Measurements from ENCODE around the gene RMP24.
"Not testable (repeated sequence)": the region's sequence is repeated elsewhere in the genome, so short reads cannot be mapped to it uniquely, and the experiment has no call there.

RMP24 gene

GRCh38 chr18:35968278-35968880, 4.1 kb upstream of the RMP24 start:
- no peak for DNase-seq

- DNase-seq: no peak
Measured at GRCh38 chr18:35969676-35970075, 2.8 kb upstream of the RMP24 start.

GRCh38 chr18:35971661-35972196, 750 bp upstream of the RMP24 start:
- DNase-seq: no peak

GRCh38 chr18:35973650-35974049, 1.2 kb downstream of the RMP24 start:
- no peak for DNase-seq

- no peak for DNase-seq
Measured at GRCh38 chr18:35974181-35974580, 1.7 kb downstream of the RMP24 start.

GRCh38 chr18:35979112-35979511, 6.6 kb downstream of the RMP24 start:
- no peak for DNase-seq

- no peak for DNase-seq
Measured at GRCh38 chr18:35982409-35983114, 10.1 kb downstream of the RMP24 start.

GRCh38 chr18:35983147-35983546, 10.7 kb downstream of the RMP24 start:
- no peak for DNase-seq

- DNase-seq: no peak
Measured at GRCh38 chr18:35983818-35984217, 11.3 kb downstream of the RMP24 start.

- DNase-seq: no peak
Measured at GRCh38 chr18:35991696-35992095, 19.2 kb downstream of the RMP24 start.

GRCh38 chr18:35993013-35993412, 20.5 kb downstream of the RMP24 start:
- DNase-seq: no peak

GRCh38 chr18:35998967-35999366, 26.5 kb downstream of the RMP24 start:
- DNase-seq: no peak

- DNase-seq: no peak
Measured at GRCh38 chr18:35999925-36000324, 27.4 kb downstream of the RMP24 start.

GRCh38 chr18:36006997-36007396, 34.5 kb downstream of the RMP24 start:
- DNase-seq: no peak

GRCh38 chr18:36009214-36009613, 36.7 kb downstream of the RMP24 start:
- no peak for DNase-seq

- no peak for DNase-seq
Measured at GRCh38 chr18:36012891-36013290, 40.4 kb downstream of the RMP24 start.

GRCh38 chr18:36015629-36016028, 43.1 kb downstream of the RMP24 start:
- DNase-seq: no peak

GRCh38 chr18:36017232-36017631, 44.8 kb downstream of the RMP24 start:
- DNase-seq: no peak

GRCh38 chr18:36020174-36020711, 47.8 kb downstream of the RMP24 start:
- DNase-seq: no peak

- no peak for DNase-seq
Measured at GRCh38 chr18:36023336-36023735, 50.9 kb downstream of the RMP24 start.

- DNase-seq: not testable (repeated sequence)
Measured at GRCh38 chr18:36024241-36024640, 51.8 kb downstream of the RMP24 start.

- no peak for DNase-seq
Measured at GRCh38 chr18:36025025-36025424, 52.5 kb downstream of the RMP24 start.

GRCh38 chr18:36028859-36029258, 56.4 kb downstream of the RMP24 start:
- no peak for DNase-seq

Measured in activated CD4-positive, alpha-beta T cell treated with anti-CD3 and anti-CD28 coated beads, Interleukin-2, amount 50 U/mL, for 4 hours (primary cell).